ENCODE measurements around the gene MINAR1.

The MINAR1 gene

GRCh38 chr15:79400650-79401049 is 31.5 kb upstream of the MINAR1 start:
- DNase-seq = no peak

DNA sequence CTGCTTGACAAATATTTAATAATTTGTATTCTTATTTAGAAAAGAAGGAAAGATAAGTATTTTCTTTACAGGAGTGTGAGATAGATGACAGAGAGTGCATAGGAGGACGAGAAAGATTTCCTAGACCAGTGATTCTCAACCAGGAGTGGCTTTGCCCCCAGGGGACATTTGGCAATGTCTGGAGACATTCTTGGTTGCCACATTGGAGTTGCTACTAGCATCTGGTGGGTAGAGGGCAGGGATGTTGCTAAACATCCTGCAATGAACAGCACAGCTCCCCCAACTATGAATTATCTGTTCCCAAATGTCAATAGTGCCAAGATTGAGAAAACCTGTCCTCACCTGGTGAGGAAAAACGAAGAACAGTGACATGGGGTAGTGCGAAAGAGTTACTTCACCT is 30.8 kb upstream of the MINAR1 start:
- TF ChIP-seq, protein P1, sequence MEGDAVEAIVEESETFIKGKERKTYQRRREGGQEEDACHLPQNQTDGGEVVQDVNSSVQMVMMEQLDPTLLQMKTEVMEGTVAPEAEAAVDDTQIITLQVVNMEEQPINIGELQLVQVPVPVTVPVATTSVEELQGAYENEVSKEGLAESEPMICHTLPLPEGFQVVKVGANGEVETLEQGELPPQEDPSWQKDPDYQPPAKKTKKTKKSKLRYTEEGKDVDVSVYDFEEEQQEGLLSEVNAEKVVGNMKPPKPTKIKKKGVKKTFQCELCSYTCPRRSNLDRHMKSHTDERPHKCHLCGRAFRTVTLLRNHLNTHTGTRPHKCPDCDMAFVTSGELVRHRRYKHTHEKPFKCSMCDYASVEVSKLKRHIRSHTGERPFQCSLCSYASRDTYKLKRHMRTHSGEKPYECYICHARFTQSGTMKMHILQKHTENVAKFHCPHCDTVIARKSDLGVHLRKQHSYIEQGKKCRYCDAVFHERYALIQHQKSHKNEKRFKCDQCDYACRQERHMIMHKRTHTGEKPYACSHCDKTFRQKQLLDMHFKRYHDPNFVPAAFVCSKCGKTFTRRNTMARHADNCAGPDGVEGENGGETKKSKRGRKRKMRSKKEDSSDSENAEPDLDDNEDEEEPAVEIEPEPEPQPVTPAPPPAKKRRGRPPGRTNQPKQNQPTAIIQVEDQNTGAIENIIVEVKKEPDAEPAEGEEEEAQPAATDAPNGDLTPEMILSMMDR (IDR thresholded peaks at IDR 0.05) = no peak
- Histone ChIP-seq H3K9me3 (no peaks in the 10 kb centered on the region), H3K27ac (no peak overlapping the region), H3K4me1 (peaks cover 0 to 9% (median 0%) of the 10 kb centered on the region in 4 donors), H3K4me3 (no peak overlapping the region), H3K27me3 (no peaks in the 10 kb centered on the region), H3K36me3 (no peaks in the 10 kb centered on the region)
- no peak for DNase-seq
- intact Hi-C loops (cut with DNase I; ENCODE audit: low total_unique reads) = no loop called here

More at GRCh38 chr15:79400650-79401049, 31.5 kb upstream of the MINAR1 start:
- TF ChIP-seq, protein P1 (IDR thresholded peaks at IDR 0.05) = no peak
- intact Hi-C loops (cut with DNase I; ENCODE audit: low total_unique reads) = no loop called here
- Histone ChIP-seq H3K4me3 (no peak overlapping the region), H3K27me3 (no peaks in the 10 kb centered on the region), H3K4me1 (peaks cover 0 to 11% (median 0%) of the 10 kb centered on the region in 4 donors), H3K36me3 (no peaks in the 10 kb centered on the region), H3K27ac (no peak overlapping the region), H3K9me3 (no peaks in the 10 kb centered on the region)

- no peaks in the 10 kb centered on the region for H3K9me3 ChIP-seq
- peaks cover 0 to 2% (median 0%) of the 10 kb centered on the region in 4 donors for H3K4me1 ChIP-seq
- no peak for DNase-seq
- TF ChIP-seq, protein P1 (IDR thresholded peaks at IDR 0.05) = no peak
- no peak overlapping the region for H3K4me3 ChIP-seq
- H3K27ac ChIP-seq = no peak overlapping the region
- intact Hi-C loops (cut with DNase I; ENCODE audit: low total_unique reads) = no loop called here
- H3K27me3 ChIP-seq = no peaks in the 10 kb centered on the region
- no peaks in the 10 kb centered on the region for H3K36me3 ChIP-seq
Observed at GRCh38 chr15:79402136-79402535, 30.0 kb upstream of the MINAR1 start.

GRCh38 chr15:79403501-79403900 is 28.6 kb upstream of the MINAR1 start:
- Histone ChIP-seq H3K27ac (no peak overlapping the region), H3K36me3 (no peaks in the 10 kb centered on the region), H3K27me3 (no peaks in the 10 kb centered on the region), H3K4me3 (no peak overlapping the region), H3K9me3 (no peaks in the 10 kb centered on the region), H3K4me1 (no peaks in the 10 kb centered on the region)
- DNase-seq = no peak
- intact Hi-C loops (cut with DNase I; ENCODE audit: low total_unique reads) = no loop called here
- TF ChIP-seq, protein P1 (IDR thresholded peaks at IDR 0.05) = no peak

- no peak for DNase-seq
- Histone ChIP-seq H3K9me3 (no peaks in the 10 kb centered on the region), H3K27me3 (no peaks in the 10 kb centered on the region), H3K36me3 (no peaks in the 10 kb centered on the region), H3K27ac (no peak overlapping the region), H3K4me1 (no peaks in the 10 kb centered on the region), H3K4me3 (no peak overlapping the region)
- TF ChIP-seq, protein P1 (IDR thresholded peaks at IDR 0.05) = no peak
- intact Hi-C loops (cut with DNase I; ENCODE audit: low total_unique reads) = no loop called here
Observed at GRCh38 chr15:79406210-79406609, 25.9 kb upstream of the MINAR1 start.

DNA sequence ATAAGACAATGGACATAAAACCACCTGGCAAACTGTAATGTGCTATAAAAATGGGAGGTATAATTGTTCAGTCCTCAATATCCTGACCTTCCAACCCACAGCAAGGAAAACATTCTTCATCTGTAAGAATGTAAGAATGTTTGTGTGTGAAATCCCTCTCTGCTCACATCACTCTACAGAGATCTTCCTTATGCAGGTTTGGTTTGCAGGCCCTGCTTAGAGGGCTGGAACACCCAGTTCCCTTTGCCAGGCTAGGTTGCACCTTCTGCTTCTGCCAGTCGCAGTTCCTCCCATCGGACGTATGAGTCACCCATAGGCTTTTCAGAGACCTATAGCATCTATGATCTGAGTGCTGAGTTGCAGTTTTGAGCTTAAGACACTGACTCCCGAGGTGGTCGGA is 24.1 kb upstream of the MINAR1 start:
- TF ChIP-seq, protein P1 (IDR thresholded peaks at IDR 0.05) = no peak
- no peaks in the 10 kb centered on the region for H3K27me3 ChIP-seq
- H3K36me3 ChIP-seq = peaks cover 0 to 13% (median 0%) of the 10 kb centered on the region in 3 donors
- H3K27ac ChIP-seq = no peak overlapping the region
- no peaks in the 10 kb centered on the region for H3K4me1 ChIP-seq
- no peaks in the 10 kb centered on the region for H3K9me3 ChIP-seq
- H3K4me3 ChIP-seq = no peak overlapping the region
- intact Hi-C loops (cut with DNase I; ENCODE audit: low total_unique reads) = no loop called here
- no peak for DNase-seq
